T-helper 1 cell treated with Interleukin-12 subunit alpha and Interleukin-12 subunit beta and Interleukin-4 antibody, amounts not matched to agents 30 ng/mL and 1 ng/mL, for 36 hours (primary cell): Measurements from ENCODE around the gene LTO1. TPM values are rescaled to one million over a fixed set of nuclear protein-coding genes. Genes with fewer than 3 reads are reported as not detected.

Experiments
- intact Hi-C: fragments of 100-400 bp; cut with micrococcal nuclease; formaldehyde crosslinking; loops from one replicate; pipeline ENCODE4 v1.15.1; 2024
- total RNA-seq: library from RNA; stranded (reverse); gene quantifications from 2 replicates; pipeline ENCODE4 v1.2.3, GENCODE V29; 2022

Gene LTO1
- total RNA-seq, 1 donor from 2014 or later: 29.8 TPM

- intact Hi-C loops: no loop called here
These were observed 13.8 kb downstream of the LTO1 start for GRCh38 chr11:69661413-69661715.

- intact Hi-C loops: no loop called here
These were observed 15.1 kb downstream of the LTO1 start for GRCh38 chr11:69660001-69660500.

- intact Hi-C loops: no loop called here
These were observed 15.6 kb downstream of the LTO1 start for GRCh38 chr11:69659591-69659990.

GRCh38 chr11:69658626-69659450 lies 16.3 kb downstream of the LTO1 start:
- intact Hi-C loops: no loop called here

GRCh38 chr11:69657911-69658625 lies 17.1 kb downstream of the LTO1 start:
- intact Hi-C loops: no loop called here

GRCh38 chr11:69657456-69657910 lies 17.7 kb downstream of the LTO1 start:
- intact Hi-C loops: no loop called here

GRCh38 chr11:69656536-69657455 lies 18.4 kb downstream of the LTO1 start:
- intact Hi-C loops: no loop called here

GRCh38 chr11:69655479-69656428 lies 19.4 kb downstream of the LTO1 start:
- intact Hi-C loops: no loop called here

GRCh38 chr11:69654660-69655478 lies 20.3 kb downstream of the LTO1 start:
- intact Hi-C loops: no loop called here

GRCh38 chr11:69654001-69654659 lies 21.0 kb downstream of the LTO1 start:
- intact Hi-C loops: no loop called here

GRCh38 chr11:69653406-69653960 lies 21.7 kb downstream of the LTO1 start:
- intact Hi-C loops: no loop called here

GRCh38 chr11:69652999-69653398 lies 22.2 kb downstream of the LTO1 start:
- intact Hi-C loops: no loop called here

- intact Hi-C loops: no loop called here
These were observed 23.1 kb downstream of the LTO1 start for GRCh38 chr11:69651834-69652620.

GRCh38 chr11:69650832-69651344 lies 24.3 kb downstream of the LTO1 start:
- intact Hi-C loops: no loop called here

- intact Hi-C loops: no loop called here
These were observed 24.9 kb downstream of the LTO1 start for GRCh38 chr11:69650081-69650831.

- intact Hi-C loops: no loop called here
These were observed 25.6 kb downstream of the LTO1 start for GRCh38 chr11:69649576-69649900.
